ENCODE results near the gene NCBP1. TPM values are rescaled to one million over a fixed set of nuclear protein-coding genes. Genes with fewer than 3 reads are reported as not detected.

The NCBP1 gene
- total and polyA plus RNA-seq, 2 of the 4 experiments (the other 2 are of a cell fraction): 17.8 to 46.4 TPM

DNA sequence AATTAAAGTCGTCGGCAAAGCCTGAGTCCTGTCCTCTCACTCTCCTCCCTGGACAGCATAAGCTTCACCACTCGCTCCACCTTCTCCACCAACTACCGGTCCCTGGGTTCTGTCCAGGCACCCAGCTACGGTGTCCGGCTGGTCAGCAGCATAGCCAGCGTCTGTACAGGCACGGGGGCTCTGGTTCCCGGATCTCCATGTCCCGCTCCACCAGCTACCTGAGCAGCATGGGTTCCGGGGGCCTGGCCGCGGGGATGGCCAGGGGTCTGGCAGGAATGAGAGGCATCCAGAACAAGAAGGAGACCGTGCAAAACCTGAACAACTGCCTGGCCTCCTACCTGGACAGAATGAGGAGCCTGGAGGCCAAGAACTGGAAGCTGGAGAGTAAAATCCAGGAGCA is 65.2 kb downstream of the NCBP1 start:
- POLR2A ChIA-PET (ENCODE audit: unreplicated experiment): no interaction called here
- Histone ChIP-seq H3K23ac (ENCODE audit: low read depth, low read length) (no peak overlapping the region), H3K4ac (ENCODE audit: low read depth, low read length) (no peak overlapping the region), H3K36me3 (ENCODE audit: control insufficient read depth, insufficient read depth, low read length) (no peaks in the 10 kb centered on the region), H2AFZ (replicated peaks; ENCODE audit: low read length, poor library complexity) (no peak overlapping the region), H3K9me1 (ENCODE audit: insufficient read depth, low read length) (peaks cover 6% of the 10 kb centered on the region; the same call in 1 of the 2 replicates), H3K27me3 (ENCODE audit: control insufficient read depth, insufficient read depth, low read length) (no peaks in the 10 kb centered on the region; the same call in 1 of the 2 replicates), H3K14ac (replicated peaks; ENCODE audit: low read depth, low read length) (no peak overlapping the region), H3K9ac (ENCODE audit: low read depth, low read length) (no peak overlapping the region), H2BK5ac (ENCODE audit: low read depth, low read length, poor library complexity, severe bottlenecking) (no peak overlapping the region), H3K56ac (ENCODE audit: extremely low read depth, insufficient read depth, low read length) (no peak overlapping the region), H2BK120ac (ENCODE audit: low read depth, low read length) (no peak overlapping the region), H2AK5ac (ENCODE audit: low read depth, low read length) (no peak overlapping the region), H3K9me3 (ENCODE audit: control insufficient read depth, insufficient read depth, low read length) (no peaks in the 10 kb centered on the region), H3K27ac (ENCODE audit: insufficient read depth, low read length) (no peak overlapping the region), H2BK15ac (ENCODE audit: low read depth, low read length) (no peak overlapping the region), H4K91ac (ENCODE audit: insufficient read depth, low read depth, low read length) (no peak overlapping the region), H3K4me1 (ENCODE audit: control insufficient read depth, insufficient read depth, low read length) (peaks cover 6% of the 10 kb centered on the region), H3K4me3 (ENCODE audit: insufficient read depth, low read depth, low read length) (no peak overlapping the region), H4K5ac (ENCODE audit: low read depth, low read length) (no peak overlapping the region), H3K4me2 (ENCODE audit: low read depth, low read length) (no peak overlapping the region), H2AK9ac (replicated peaks; ENCODE audit: low read depth, low read length, poor library complexity) (no peak overlapping the region), H4K20me1 (ENCODE audit: insufficient read depth, low read length) (0 out of 2 replicates have a peak, but pooled peaks cover 3% of the 10 kb centered on the region), H4K8ac (ENCODE audit: low read depth in 2 of 2, low read length in 2 of 2) (no peak overlapping the region), H2BK20ac (ENCODE audit: low read depth, low read length) (no peak overlapping the region), H3K18ac (ENCODE audit: low read depth, low read length) (no peak overlapping the region), H3K79me1 (ENCODE audit: low read depth in 1 of 2, low read length in 2 of 2) (peaks cover 11 to 34% of the 10 kb centered on the region in 2 experiments; a peak in 3 of 4 replicates)
- ATAC-seq (ENCODE audit: low read depth): no peak
- CTCF ChIA-PET: no interaction called here
- in situ Hi-C loops (cut with MboI; ENCODE audit: low sequenced_read_pairs): no loop called here
- no peak for TF ChIP-seq POLR2A (IDR thresholded peaks at IDR 0.05; ENCODE audit: low read depth, low read length)
- TF ChIP-seq, protein P1, sequence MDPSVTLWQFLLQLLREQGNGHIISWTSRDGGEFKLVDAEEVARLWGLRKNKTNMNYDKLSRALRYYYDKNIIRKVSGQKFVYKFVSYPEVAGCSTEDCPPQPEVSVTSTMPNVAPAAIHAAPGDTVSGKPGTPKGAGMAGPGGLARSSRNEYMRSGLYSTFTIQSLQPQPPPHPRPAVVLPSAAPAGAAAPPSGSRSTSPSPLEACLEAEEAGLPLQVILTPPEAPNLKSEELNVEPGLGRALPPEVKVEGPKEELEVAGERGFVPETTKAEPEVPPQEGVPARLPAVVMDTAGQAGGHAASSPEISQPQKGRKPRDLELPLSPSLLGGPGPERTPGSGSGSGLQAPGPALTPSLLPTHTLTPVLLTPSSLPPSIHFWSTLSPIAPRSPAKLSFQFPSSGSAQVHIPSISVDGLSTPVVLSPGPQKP (IDR thresholded peaks at IDR 0.05; ENCODE audit: borderline replicate concordance, low read depth, low read length): no peak
- TF ChIP-seq, protein P2, sequence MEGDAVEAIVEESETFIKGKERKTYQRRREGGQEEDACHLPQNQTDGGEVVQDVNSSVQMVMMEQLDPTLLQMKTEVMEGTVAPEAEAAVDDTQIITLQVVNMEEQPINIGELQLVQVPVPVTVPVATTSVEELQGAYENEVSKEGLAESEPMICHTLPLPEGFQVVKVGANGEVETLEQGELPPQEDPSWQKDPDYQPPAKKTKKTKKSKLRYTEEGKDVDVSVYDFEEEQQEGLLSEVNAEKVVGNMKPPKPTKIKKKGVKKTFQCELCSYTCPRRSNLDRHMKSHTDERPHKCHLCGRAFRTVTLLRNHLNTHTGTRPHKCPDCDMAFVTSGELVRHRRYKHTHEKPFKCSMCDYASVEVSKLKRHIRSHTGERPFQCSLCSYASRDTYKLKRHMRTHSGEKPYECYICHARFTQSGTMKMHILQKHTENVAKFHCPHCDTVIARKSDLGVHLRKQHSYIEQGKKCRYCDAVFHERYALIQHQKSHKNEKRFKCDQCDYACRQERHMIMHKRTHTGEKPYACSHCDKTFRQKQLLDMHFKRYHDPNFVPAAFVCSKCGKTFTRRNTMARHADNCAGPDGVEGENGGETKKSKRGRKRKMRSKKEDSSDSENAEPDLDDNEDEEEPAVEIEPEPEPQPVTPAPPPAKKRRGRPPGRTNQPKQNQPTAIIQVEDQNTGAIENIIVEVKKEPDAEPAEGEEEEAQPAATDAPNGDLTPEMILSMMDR (conservative IDR thresholded peaks at IDR 0.05; ENCODE audit: low read depth, low read length): no peak
- TF ChIP-seq SMC3 (IDR thresholded peaks at IDR 0.05; ENCODE audit: low read depth, low read length): no peak
- TF ChIP-seq RAD21 (IDR thresholded peaks at IDR 0.05; ENCODE audit: low read length): no peak
- no peak for TF ChIP-seq CEBPB (IDR thresholded peaks at IDR 0.05; ENCODE audit: low read depth, low read length)
- TF ChIP-seq FOS (IDR thresholded peaks at IDR 0.05; ENCODE audit: low read depth, low read length): no peak
- intact Hi-C loops (cut with micrococcal nuclease): no loop called here
- no TSS peak for BruUV-seq (replicated peaks)
- dilution Hi-C loops (cut with HindIII; ENCODE audit: low sequenced_read_pairs, unreplicated experiment): no loop called here
- DNase-seq: no peak
- WGBS, 2 experiments (ENCODE audit: extremely low coverage in 2 of 2, insufficient read length in 1 of 2): 91% methylated on average over 11 of the region's 14 CpGs; no CpG with 5 or more reads in 1 of the 2 experiments
